ENCODE measurements around the gene ATP1B3.

ATP1B3 gene

GRCh38 chr3:141876381-141876890, at the start of gene ATP1B3:
Gene ATP1B3 (plus strand): TSS chr3:141876643. CDS start chr3:141876802, 159 bp downstream.
- TF ChIP-seq CTCF (IDR thresholded peaks at IDR 0.05; ENCODE audit: poor library complexity, severe bottlenecking), result no peak
- DNase-seq (ENCODE audit: low spot score), result peak; percentile 74
- peaks cover 8% of the 10 kb centered on the region for H3K36me3 ChIP-seq (ENCODE audit: low read depth)
- no peaks in the 10 kb centered on the region for H3K9me3 ChIP-seq (ENCODE audit: severe bottlenecking)
- H3K4me3 ChIP-seq (ENCODE audit: severe bottlenecking), result peak within 1 kb of the TSS; percentile 93
- H3K27me3 ChIP-seq (ENCODE audit: insufficient read depth, poor library complexity, severe bottlenecking), result no peaks in the 10 kb centered on the region
- ATAC-seq (ENCODE audit: low read depth), result peak; percentile 85
- peaks cover 12% of the 10 kb centered on the region for H3K4me1 ChIP-seq (ENCODE audit: insufficient read depth, poor library complexity, severe bottlenecking)
- peak within 1 kb of the TSS; percentile 90 for H3K27ac ChIP-seq (ENCODE audit: poor library complexity, severe bottlenecking)

GRCh38 chr3:141828487-141828886, 48.0 kb upstream of the ATP1B3 start:
- Histone ChIP-seq H3K36me3 (ENCODE audit: low read depth) (no peaks in the 10 kb centered on the region), H3K27ac (ENCODE audit: poor library complexity, severe bottlenecking) (peak overlapping the region; percentile 78), H3K27me3 (ENCODE audit: insufficient read depth, poor library complexity, severe bottlenecking) (no peaks in the 10 kb centered on the region), H3K9me3 (ENCODE audit: severe bottlenecking) (no peaks in the 10 kb centered on the region), H3K4me1 (ENCODE audit: insufficient read depth, poor library complexity, severe bottlenecking) (peaks cover 30% of the 10 kb centered on the region), H3K4me3 (ENCODE audit: severe bottlenecking) (no peak overlapping the region)
- ATAC-seq (ENCODE audit: low read depth), result no peak
- DNase-seq (ENCODE audit: low spot score), result no peak
- TF ChIP-seq CTCF (IDR thresholded peaks at IDR 0.05; ENCODE audit: poor library complexity, severe bottlenecking), result no peak

GRCh38 chr3:141828890-141829289, 47.6 kb upstream of the ATP1B3 start:
- TF ChIP-seq CTCF (IDR thresholded peaks at IDR 0.05; ENCODE audit: poor library complexity, severe bottlenecking), result no peak
- peak; percentile 69 for DNase-seq (ENCODE audit: low spot score)
- peak overlapping the region; percentile 78 for H3K27ac ChIP-seq (ENCODE audit: poor library complexity, severe bottlenecking)

GRCh38 chr3:141830508-141830907, 45.9 kb upstream of the ATP1B3 start:
- no peak for TF ChIP-seq CTCF (IDR thresholded peaks at IDR 0.05; ENCODE audit: poor library complexity, severe bottlenecking)
- H3K4me1 ChIP-seq (ENCODE audit: insufficient read depth, poor library complexity, severe bottlenecking), result peaks cover 30% of the 10 kb centered on the region
- H3K27me3 ChIP-seq (ENCODE audit: insufficient read depth, poor library complexity, severe bottlenecking), result no peaks in the 10 kb centered on the region
- peak; percentile 91 for DNase-seq (ENCODE audit: low spot score)
- no peak overlapping the region for H3K4me3 ChIP-seq (ENCODE audit: severe bottlenecking)
- H3K27ac ChIP-seq (ENCODE audit: poor library complexity, severe bottlenecking), result peak overlapping the region; percentile 78
- H3K36me3 ChIP-seq (ENCODE audit: low read depth), result no peaks in the 10 kb centered on the region
- H3K9me3 ChIP-seq (ENCODE audit: severe bottlenecking), result no peaks in the 10 kb centered on the region
- peak; percentile 90 for ATAC-seq (ENCODE audit: low read depth)

More at GRCh38 chr3:141828890-141829289, 47.6 kb upstream of the ATP1B3 start:
- ATAC-seq (ENCODE audit: low read depth), result peak; percentile 67
- no peaks in the 10 kb centered on the region for H3K36me3 ChIP-seq (ENCODE audit: low read depth)
- no peaks in the 10 kb centered on the region for H3K27me3 ChIP-seq (ENCODE audit: insufficient read depth, poor library complexity, severe bottlenecking)
- peaks cover 30% of the 10 kb centered on the region for H3K4me1 ChIP-seq (ENCODE audit: insufficient read depth, poor library complexity, severe bottlenecking)
- H3K9me3 ChIP-seq (ENCODE audit: severe bottlenecking), result no peaks in the 10 kb centered on the region
- H3K4me3 ChIP-seq (ENCODE audit: severe bottlenecking), result no peak overlapping the region

GRCh38 chr3:141834292-141834691, 42.2 kb upstream of the ATP1B3 start:
- no peak overlapping the region for H3K4me3 ChIP-seq (ENCODE audit: severe bottlenecking)
- no peak for TF ChIP-seq CTCF (IDR thresholded peaks at IDR 0.05; ENCODE audit: poor library complexity, severe bottlenecking)
- H3K27ac ChIP-seq (ENCODE audit: poor library complexity, severe bottlenecking), result no peak overlapping the region
- no peak for ATAC-seq (ENCODE audit: low read depth)
- peaks cover 17% of the 10 kb centered on the region for H3K4me1 ChIP-seq (ENCODE audit: insufficient read depth, poor library complexity, severe bottlenecking)
- H3K9me3 ChIP-seq (ENCODE audit: severe bottlenecking), result no peaks in the 10 kb centered on the region
- no peaks in the 10 kb centered on the region for H3K27me3 ChIP-seq (ENCODE audit: insufficient read depth, poor library complexity, severe bottlenecking)
- DNase-seq (ENCODE audit: low spot score), result no peak
- H3K36me3 ChIP-seq (ENCODE audit: low read depth), result no peaks in the 10 kb centered on the region

Data from RWPE2 (cell line).